Astrocyte of the spinal cord (primary cell): ENCODE data around the gene LMCD1.
"Not testable (repeated sequence)": the region's sequence is repeated elsewhere in the genome, so short reads cannot be mapped to it uniquely, and the experiment has no call there.

ENCODE experiments used
- DNase-seq: peaks from one replicate; pipeline ENCODE4 v3.0.0; 2011; ENCODE audit warnings: low read depth, low spot score
- H3K4me3 ChIP-seq: 2 replicates; pipeline ENCODE4 v1.5.1; 2011; ENCODE audit warnings: low read depth, mild to moderate bottlenecking, low read length, moderate library complexity
- CTCF ChIP-seq: IDR thresholded peaks from 2 replicates; pipeline ENCODE4 v1.5.1; 2012; ENCODE audit warnings: low read depth, mild to moderate bottlenecking, low read length, inconsistent platforms
- in situ Hi-C: cut with HindIII; loops from 2 replicates; pipeline ENCODE4 v1.10.0; 2017; ENCODE audit warnings: low sequenced_read_pairs

The LMCD1 gene

GRCh38 chr3:8575364-8576104, 73.9 kb downstream of the LMCD1 start:
- TF ChIP-seq CTCF = no peak
- H3K4me3 ChIP-seq = no peak overlapping the region
- in situ Hi-C loops = no loop called here
- peak; percentile 56 for DNase-seq

- in situ Hi-C loops = no loop called here
- no peak for DNase-seq
- no peak overlapping the region for H3K4me3 ChIP-seq
- no peak for TF ChIP-seq CTCF
Observed at GRCh38 chr3:8576436-8576835, 74.8 kb downstream of the LMCD1 start.

- TF ChIP-seq CTCF = no peak
- H3K4me3 ChIP-seq = no peak overlapping the region
- DNase-seq = peak; percentile 72
- in situ Hi-C loops = no loop called here
Observed at GRCh38 chr3:8576841-8577571, 75.4 kb downstream of the LMCD1 start.

GRCh38 chr3:8578282-8578681, 76.7 kb downstream of the LMCD1 start:
- no peak for TF ChIP-seq CTCF
- DNase-seq = no peak
- in situ Hi-C loops = no loop called here
- no peak overlapping the region for H3K4me3 ChIP-seq

GRCh38 chr3:8579096-8579495, 77.5 kb downstream of the LMCD1 start:
- no peak for TF ChIP-seq CTCF
- no peak overlapping the region for H3K4me3 ChIP-seq
- in situ Hi-C loops = no loop called here
- DNase-seq = no peak

- H3K4me3 ChIP-seq = no peak overlapping the region
- no peak for TF ChIP-seq CTCF
- in situ Hi-C loops = no loop called here
- no peak for DNase-seq
Observed at GRCh38 chr3:8579943-8580342, 78.3 kb downstream of the LMCD1 start.

GRCh38 chr3:8580434-8580833, 78.8 kb downstream of the LMCD1 start:
- H3K4me3 ChIP-seq, DNase-seq, in situ Hi-C loops: not testable (repeated sequence)
